CD4-positive, alpha-beta T cell treated with Interleukin-21 for 1 hour (primary cell): ENCODE data around the gene NEDD4L.
A peak's percentile ranks its signal among the peaks of the same experiment; 100 is the strongest.

ENCODE experiments used
- DNase-seq: peaks from one replicate; pipeline ENCODE4 v3.0.0-alpha.2; 2020

Gene NEDD4L

GRCh38 chr18:58300867-58301266 lies 256.8 kb downstream of the NEDD4L start:
- DNase-seq = no peak

DNA sequence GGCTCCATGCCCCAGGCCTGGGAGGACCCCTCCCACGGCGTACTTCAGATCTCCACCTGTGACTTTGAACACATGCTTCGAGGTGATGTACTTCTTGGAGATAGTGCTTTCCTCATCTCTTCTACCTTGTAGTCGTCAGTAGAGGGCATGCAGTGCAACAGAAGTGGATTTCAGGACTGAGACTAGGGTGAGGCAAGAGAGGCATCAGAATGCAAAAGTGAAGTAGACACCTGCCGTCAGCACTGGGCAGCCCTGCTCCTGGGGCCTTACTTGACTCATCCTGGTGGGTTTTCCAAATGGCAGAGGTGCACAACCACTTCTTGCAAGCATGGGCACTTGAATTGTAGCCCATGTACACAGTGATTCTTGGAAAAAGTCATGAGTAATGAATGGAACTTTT lies 258.8 kb downstream of the NEDD4L start:
- DNase-seq = no peak

GRCh38 chr18:58303363-58303762 lies 259.3 kb downstream of the NEDD4L start:
- DNase-seq = peak; percentile 45

DNA sequence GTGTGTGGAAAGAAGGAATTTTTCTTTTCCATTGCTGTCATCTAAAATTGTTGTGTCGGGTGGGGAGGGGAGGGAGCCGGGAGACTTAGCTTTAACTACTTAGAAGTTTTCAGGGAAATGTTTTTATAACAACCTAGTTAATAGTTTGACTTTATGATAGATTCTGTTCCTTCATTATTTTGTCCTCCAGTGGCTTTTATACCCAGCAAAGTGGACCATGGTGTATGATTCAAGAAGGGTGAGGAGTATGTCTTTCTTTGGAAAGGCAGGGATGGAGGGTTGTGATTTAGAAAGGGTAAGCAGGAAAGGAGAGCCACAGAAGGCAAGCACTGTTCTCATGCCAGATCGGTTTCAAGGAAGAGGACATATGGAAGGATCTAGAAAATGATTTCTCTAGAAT lies 261.8 kb downstream of the NEDD4L start:
- no peak for DNase-seq

- DNase-seq = no peak
Measured at GRCh38 chr18:58307441-58307840, 263.4 kb downstream of the NEDD4L start.

- no peak for DNase-seq
Measured at GRCh38 chr18:58308463-58308862, 264.4 kb downstream of the NEDD4L start.

GRCh38 chr18:58309099-58309498 lies 265.1 kb downstream of the NEDD4L start:
- no peak for DNase-seq

DNA sequence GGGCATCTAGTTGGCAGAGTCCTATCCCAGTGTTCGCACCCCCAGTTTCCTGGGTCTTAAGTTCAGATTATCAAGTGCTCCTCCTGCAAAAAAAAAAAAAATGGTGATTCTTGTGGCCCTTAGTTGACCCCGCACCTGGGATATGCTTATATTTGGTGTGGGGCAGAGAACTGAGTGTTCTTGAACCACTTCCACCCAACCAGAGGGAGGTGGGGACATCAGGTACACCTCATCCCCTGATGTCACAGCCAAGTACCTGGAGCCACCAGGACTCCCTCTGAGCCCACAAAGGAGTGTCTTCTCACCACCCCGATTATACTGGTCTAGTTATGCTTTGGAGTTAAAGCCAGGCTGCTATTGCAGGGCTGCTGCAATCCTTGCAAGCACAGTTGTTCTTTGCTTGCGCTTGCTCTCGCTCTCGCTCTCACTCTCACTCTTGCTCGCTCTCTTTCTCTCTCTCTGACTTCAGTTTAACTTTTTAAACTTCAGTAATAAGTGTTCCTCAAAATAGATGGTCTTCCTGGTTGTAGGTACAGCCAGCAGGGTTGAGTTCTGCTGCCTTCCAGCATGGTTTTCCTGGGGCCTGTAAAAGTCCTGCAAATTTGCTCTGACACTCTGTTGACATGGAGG lies 265.7 kb downstream of the NEDD4L start:
- DNase-seq = peak; percentile 4

DNA sequence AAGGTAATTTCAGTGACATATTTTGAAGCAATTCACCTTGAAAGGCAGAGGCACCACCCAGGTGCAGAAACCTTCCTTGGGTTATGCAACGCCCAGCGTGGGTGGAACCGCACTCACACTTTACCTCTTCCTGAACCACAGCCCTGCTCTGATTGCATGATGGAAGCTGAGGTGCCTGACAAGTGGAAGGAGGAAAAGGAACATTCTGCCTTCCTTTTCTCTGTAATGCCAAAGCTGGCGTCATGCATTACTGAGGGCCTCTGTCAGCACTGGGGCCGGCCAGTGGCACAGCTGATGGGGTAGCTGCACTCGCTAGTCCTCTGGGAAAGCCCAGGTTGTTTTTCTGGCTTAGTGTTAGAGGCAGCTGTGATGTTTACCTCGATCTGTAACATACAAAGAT lies 266.5 kb downstream of the NEDD4L start:
- DNase-seq = peak; percentile 46

DNA sequence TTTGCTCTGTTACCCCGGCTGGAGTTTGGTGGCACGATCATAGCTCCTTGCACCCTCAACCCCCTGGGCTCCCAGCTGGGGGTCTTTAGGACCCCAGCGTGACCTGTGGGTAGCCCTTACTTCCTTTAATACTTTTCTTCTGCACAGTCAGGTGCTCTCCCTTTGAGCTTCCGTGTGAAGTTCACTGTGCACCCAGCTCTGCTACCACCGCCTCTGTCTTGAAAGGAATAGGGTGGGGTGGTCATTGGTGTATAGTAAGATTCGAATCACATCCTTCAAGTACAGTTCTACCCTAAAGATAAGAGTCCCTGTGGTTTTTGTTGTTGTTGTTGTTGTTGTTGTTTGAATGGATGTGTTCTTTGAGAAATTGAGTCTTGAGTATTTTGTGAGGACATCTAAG lies 267.4 kb downstream of the NEDD4L start:
- no peak for DNase-seq

- no peak for DNase-seq
Measured at GRCh38 chr18:58313491-58314032, 269.5 kb downstream of the NEDD4L start.

DNA sequence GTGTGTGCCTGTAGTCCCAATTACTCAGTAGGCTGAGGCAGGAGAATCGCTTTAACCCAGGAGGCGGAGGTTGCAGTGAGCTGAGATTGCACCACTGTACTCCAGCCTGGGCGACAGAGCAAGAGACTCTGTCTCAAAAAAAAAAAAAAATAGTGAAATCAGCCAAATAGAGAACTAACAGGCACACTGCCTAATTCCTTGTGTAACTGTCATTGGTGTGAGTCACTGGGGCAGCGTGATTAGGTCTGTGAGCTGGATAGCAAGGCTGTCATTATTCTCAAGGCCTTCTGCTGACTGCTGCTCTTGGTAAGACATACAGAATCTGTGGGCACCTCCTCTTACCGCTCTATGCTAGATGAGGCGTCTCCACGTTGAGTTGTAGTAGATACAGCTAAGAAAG lies 270.3 kb downstream of the NEDD4L start:
- DNase-seq = no peak

DNA sequence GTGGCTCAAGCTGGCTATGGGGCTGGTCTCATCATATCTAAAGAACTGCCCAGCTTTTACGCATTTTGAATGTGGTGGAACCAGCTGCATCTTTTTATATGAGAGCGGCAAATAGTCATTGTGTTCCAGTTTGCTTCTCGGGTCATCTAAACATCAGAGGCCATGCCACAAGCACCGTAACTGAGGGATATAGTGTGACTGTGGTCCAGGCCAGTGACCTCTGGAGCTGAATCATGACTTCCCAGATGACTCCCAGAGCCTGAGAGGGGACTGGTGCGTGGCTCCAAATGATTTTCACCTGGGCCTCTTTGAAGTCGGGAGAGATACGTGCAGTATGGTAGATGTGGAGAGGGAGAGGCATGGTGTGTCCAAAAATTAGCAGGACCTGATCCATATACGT lies 271.0 kb downstream of the NEDD4L start:
- no peak for DNase-seq

- no peak for DNase-seq
Measured at GRCh38 chr18:58315739-58316215, 271.8 kb downstream of the NEDD4L start.

DNA sequence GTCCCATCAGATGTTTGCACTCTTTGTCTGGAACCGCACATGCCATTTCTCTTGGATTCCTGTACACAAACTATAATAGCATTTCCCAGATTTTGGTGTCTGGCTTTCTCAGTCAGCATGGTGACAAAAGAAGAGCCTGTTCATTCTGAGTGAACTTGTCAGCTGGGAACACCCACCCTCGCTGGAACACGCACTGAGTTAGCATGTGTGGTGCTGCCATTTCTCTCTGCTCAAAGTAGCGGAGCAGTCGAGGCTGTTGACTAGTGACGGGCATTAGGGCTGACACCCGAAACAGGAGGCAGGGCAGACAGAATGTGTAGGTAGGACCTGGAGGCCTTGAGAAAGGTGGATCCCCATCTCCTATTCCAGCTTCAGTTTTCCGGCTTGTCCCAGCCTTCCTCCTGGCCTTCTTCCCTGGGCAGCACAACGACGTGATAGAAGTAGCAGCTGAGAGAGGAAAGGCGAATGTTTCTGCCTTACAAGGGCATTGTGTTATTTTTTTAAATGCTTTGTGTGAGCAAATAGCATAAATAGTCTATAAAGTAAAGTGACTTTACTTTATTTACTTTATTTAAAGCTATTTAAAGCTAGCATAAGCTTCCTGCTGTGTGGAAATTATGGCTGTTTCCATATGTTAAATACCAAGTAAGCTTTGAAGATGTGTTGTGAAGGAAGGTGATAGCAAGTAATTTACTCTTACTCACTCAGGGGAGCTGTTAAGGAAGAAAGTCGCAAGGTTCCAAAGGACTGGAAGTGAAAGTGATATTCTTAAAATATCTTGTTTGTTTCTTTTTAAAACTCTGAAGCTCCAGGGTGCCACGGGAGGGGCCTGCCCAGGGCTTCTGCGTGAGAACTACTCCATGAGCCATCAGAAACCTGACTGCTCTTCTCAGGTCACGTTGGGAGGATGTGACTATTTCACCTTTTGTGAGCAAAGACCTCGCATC lies 272.6 kb downstream of the NEDD4L start:
- DNase-seq = no peak

- no peak for DNase-seq
Measured at GRCh38 chr18:58319719-58320118, 275.7 kb downstream of the NEDD4L start.

- DNase-seq = no peak
Measured at GRCh38 chr18:58320907-58321561, 277.0 kb downstream of the NEDD4L start.

GRCh38 chr18:58321986-58322385 lies 278.0 kb downstream of the NEDD4L start:
- DNase-seq = peak; percentile 69

- no peak for DNase-seq
Measured at GRCh38 chr18:58322464-58322863, 278.4 kb downstream of the NEDD4L start.

- DNase-seq = no peak
Measured at GRCh38 chr18:58323866-58324762, 280.1 kb downstream of the NEDD4L start.

DNA sequence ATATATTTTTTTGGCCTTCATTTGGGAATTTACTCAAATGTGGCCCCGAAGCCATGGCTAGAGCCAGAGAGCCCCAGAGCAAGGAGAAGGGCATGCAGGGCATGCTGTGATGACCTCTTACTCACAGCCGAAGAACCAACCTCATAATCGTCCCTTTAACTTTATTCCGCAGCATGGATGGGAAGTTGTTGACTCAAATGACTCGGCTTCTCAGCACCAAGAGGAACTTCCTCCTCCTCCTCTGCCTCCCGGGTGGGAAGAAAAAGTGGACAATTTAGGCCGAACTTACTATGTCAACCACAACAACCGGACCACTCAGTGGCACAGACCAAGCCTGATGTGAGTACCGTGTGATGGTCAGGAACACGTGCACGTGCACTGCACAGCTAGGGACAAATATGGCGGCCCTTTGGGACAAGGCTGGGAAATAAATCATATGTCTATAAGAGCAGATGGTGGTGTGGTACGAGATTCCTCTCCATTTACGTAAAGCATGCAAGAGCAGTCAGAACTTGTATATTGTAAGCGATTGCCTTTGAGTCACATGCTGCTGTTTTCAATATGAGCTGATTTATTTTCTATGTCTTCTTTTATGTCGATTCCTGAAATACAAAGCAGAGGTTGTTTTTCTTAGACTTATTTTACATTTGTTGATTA lies 280.9 kb downstream of the NEDD4L start:
- no peak for DNase-seq

GRCh38 chr18:58325494-58325893 lies 281.5 kb downstream of the NEDD4L start:
- no peak for DNase-seq
